HG03108 (cell line): Measurements from ENCODE around the gene USF2.
A peak's percentile ranks its signal among the peaks of the same experiment; 100 is the strongest.

Experiments
- ATAC-seq: cut with Tn5 transposase; IDR thresholded peaks from one replicate; pipeline ENCODE4 v1.9.1; 2021; ENCODE audit warnings: moderate library complexity; ENCODE audit not compliant: unreplicated experiment

The USF2 gene

DNA sequence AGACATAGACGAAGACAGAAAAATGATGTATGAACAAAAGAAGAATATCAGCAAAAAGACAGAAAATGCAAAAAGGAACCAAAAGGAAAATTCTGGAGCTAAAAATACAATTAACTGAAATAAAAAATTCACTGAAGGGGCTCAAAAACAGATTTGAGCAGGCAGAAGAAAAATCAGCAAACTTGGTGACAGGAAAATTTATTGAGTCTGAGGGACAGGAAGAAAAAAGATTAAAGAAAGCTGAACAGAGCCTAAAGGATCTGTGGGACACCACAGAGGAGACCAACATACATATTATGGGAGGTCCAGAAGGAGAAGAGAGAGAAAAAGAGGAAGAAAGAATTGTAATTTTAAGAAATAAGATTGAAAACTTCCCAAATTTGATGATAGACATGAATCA lies 27.3 kb upstream of the USF2 start:
- no peak for ATAC-seq

DNA sequence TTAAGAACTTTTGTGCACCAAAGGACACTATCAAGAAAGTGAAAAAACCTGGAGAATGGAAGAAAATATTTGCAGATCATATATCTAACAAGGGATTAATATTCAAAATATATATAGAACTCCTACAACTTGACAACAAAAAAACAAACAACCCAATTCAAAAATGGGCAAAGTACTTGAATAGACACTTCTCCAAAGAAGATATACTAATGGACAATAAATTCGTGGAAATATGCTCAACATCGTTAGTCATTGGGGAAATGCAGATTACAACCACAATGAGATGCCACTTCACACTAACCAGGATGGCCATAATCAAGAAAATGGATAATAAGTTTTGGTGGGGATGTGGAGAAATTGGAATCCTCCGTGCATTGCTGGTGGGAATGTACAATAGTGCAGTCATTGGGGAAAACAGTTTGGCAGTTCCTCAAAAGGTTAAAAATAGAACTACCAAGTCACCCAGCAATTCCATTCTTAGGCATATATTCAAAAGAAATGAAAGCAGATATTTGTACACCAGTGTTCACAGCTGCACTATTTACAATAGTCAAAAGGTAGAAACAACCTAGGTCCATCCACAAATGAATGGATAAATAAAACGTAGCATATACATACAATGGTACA lies 22.2 kb upstream of the USF2 start:
- no peak for ATAC-seq

DNA sequence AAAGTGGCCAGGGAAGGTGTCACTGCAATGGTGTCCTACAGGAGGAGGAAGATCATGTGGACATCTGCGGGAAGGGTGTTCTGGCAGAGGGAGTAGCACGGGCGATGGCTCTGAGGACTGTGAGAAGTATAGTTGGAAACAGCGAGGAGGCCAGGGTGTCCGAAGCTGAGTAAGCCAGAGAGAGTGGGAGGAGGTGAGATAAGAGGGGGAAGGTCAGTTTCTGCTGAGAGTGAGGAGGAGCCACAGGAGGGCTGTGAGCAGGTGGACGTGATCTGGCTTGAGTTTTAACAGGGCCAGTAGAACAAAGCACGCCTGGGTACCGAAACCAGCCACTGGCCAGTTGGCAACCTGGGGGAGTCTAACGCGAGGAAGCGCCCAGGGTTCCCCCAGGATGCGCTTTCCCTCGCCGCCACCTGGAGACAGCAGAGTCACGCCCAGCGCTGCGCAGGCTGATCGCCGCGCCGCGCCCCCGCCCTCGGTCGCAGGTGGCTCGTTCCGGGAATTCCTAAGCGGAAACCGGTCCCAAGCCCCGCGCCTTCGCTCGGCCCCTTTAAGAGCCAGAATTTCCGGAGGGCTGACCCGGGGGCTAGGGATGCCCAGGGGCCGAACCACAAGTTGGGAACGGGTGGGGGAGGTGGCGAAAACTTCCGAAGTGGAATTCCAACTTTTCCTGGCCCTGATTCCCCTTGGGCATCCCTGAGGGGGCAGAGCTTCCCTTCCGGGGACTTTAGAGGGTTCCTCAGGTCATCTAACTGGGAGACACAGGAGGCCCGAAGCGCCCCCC lies 21.0 kb upstream of the USF2 start:
- ATAC-seq, result peak; percentile 39

GRCh38 chr19:35248310-35249145 lies 20.2 kb upstream of the USF2 start, which contains the start of gene LSR:
Gene LSR (plus strand): TSS chr19:35249002. CDS start chr19:35249023, 21 bp downstream.
- peak; percentile 73 for ATAC-seq

GRCh38 chr19:35249146-35249847 lies 19.5 kb upstream of the USF2 start:
- ATAC-seq, result no peak

- ATAC-seq, result no peak
Observed at GRCh38 chr19:35249848-35250711, 18.7 kb upstream of the USF2 start.

DNA sequence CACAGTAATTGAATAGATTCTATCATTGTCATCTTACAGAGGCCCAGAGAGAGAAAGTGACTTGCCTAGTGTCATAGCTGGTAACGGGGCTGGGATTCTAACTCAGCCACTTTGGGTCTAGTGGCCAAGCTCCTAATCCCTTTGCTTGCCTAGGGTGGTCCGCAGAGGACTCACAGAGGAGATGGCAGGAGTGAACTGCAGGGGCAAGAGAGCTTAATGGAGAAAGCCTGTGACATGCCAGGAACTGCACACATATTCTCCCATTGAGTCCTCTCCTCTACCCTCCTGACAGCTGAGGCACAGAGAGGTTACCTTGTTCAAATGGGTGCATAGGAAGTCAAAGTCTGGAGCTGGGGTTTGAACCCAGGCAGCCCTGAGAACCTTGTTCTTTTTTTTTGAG lies 17.3 kb upstream of the USF2 start:
- no peak for ATAC-seq

GRCh38 chr19:35253316-35254286 lies 15.2 kb upstream of the USF2 start:
- ATAC-seq, result no peak

- ATAC-seq, result no peak
Observed at GRCh38 chr19:35254341-35255297, 14.1 kb upstream of the USF2 start.

- no peak for ATAC-seq
Observed at GRCh38 chr19:35256566-35256965, 12.2 kb upstream of the USF2 start.

- ATAC-seq, result no peak
Observed at GRCh38 chr19:35257113-35257461, 11.7 kb upstream of the USF2 start.

GRCh38 chr19:35260694-35261304 lies 8.0 kb upstream of the USF2 start:
- no peak for ATAC-seq

GRCh38 chr19:35261356-35262100 lies 7.2 kb upstream of the USF2 start:
- ATAC-seq, result no peak

GRCh38 chr19:35262101-35262761 lies 6.5 kb upstream of the USF2 start:
- ATAC-seq, result no peak

- ATAC-seq, result no peak
Observed at GRCh38 chr19:35264268-35265125, 4.3 kb upstream of the USF2 start.
